Measurements from ENCODE around the gene HAP1.

DNA sequence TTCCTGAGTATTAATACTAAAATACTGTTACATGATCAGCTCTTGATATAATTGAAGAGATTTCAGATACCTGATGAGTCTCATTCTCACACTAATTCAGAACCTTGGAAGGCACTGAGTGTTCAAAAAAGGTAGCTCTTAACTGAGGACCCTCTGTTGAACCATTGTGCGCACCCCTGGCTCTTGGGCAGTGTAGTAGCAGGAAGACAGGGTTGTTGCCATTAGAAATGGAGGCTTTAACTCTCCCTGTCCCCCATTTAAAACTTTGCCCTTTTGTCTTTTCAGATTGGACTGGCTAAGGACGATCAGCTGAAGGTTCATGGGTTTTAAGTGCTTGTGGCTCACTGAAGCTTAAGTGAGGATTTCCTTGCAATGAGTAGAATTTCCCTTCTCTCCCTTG lies 43.9 kb downstream of the HAP1 start:
- TF ChIP-seq, protein P1, sequence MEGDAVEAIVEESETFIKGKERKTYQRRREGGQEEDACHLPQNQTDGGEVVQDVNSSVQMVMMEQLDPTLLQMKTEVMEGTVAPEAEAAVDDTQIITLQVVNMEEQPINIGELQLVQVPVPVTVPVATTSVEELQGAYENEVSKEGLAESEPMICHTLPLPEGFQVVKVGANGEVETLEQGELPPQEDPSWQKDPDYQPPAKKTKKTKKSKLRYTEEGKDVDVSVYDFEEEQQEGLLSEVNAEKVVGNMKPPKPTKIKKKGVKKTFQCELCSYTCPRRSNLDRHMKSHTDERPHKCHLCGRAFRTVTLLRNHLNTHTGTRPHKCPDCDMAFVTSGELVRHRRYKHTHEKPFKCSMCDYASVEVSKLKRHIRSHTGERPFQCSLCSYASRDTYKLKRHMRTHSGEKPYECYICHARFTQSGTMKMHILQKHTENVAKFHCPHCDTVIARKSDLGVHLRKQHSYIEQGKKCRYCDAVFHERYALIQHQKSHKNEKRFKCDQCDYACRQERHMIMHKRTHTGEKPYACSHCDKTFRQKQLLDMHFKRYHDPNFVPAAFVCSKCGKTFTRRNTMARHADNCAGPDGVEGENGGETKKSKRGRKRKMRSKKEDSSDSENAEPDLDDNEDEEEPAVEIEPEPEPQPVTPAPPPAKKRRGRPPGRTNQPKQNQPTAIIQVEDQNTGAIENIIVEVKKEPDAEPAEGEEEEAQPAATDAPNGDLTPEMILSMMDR (IDR thresholded peaks at IDR 0.05) = no peak
- TF ChIP-seq POLR2A (IDR thresholded peaks at IDR 0.05) = no peak
